SK-N-DZ (cell line): ENCODE measurements around the gene RALGDS.
"Not testable (repeated sequence)": the region's sequence is repeated elsewhere in the genome, so short reads cannot be mapped to it uniquely, and the experiment has no call there.

Experiments used
- DNase-seq: peaks from one replicate; pipeline ENCODE4 v3.0.0-alpha.2; 2015; ENCODE audit warnings: low spot score

The RALGDS gene

GRCh38 chr9:133090187-133090586 lies 30.9 kb downstream of the RALGDS start:
- peak; percentile 82 for DNase-seq

GRCh38 chr9:133089271-133089671 lies 31.8 kb downstream of the RALGDS start:
- peak; percentile 64 for DNase-seq

- no peak for DNase-seq
These were observed 32.3 kb downstream of the RALGDS start for GRCh38 chr9:133088756-133089155.

- no peak for DNase-seq
These were observed 32.8 kb downstream of the RALGDS start for GRCh38 chr9:133088146-133088750.

- DNase-seq: peak; percentile 50
These were observed 33.5 kb downstream of the RALGDS start for GRCh38 chr9:133087429-133088145.

- no peak for DNase-seq
These were observed 34.1 kb downstream of the RALGDS start for GRCh38 chr9:133086894-133087293.

- not testable (repeated sequence) for DNase-seq
These were observed 34.7 kb downstream of the RALGDS start for GRCh38 chr9:133086212-133086860.

- DNase-seq: not testable (repeated sequence)
These were observed 37.4 kb downstream of the RALGDS start for GRCh38 chr9:133083688-133084087.

GRCh38 chr9:133081957-133082644 lies 38.9 kb downstream of the RALGDS start:
- DNase-seq: not testable (repeated sequence)

- not testable (repeated sequence) for DNase-seq
These were observed 40.0 kb downstream of the RALGDS start for GRCh38 chr9:133080786-133081779.

GRCh38 chr9:133080161-133080560 lies 40.9 kb downstream of the RALGDS start:
- DNase-seq: no peak

- no peak for DNase-seq
These were observed 42.6 kb downstream of the RALGDS start for GRCh38 chr9:133078486-133078885.

- no peak for DNase-seq
These were observed 44.3 kb downstream of the RALGDS start for GRCh38 chr9:133076691-133077090.

- DNase-seq: no peak
These were observed 45.0 kb downstream of the RALGDS start for GRCh38 chr9:133075925-133076630.

GRCh38 chr9:133074111-133074651 lies 46.9 kb downstream of the RALGDS start:
- DNase-seq: no peak

- DNase-seq: no peak
These were observed 47.7 kb downstream of the RALGDS start for GRCh38 chr9:133073086-133074014.

- DNase-seq: not testable (repeated sequence)
These were observed 48.8 kb downstream of the RALGDS start for GRCh38 chr9:133072210-133072609.

GRCh38 chr9:133071484-133072150 lies 49.4 kb downstream of the RALGDS start:
- no peak for DNase-seq
